Gastrocnemius medialis (tissue), 4 donors: ENCODE data around the gene NPIPB8. TPM values are rescaled to one million over a fixed set of nuclear protein-coding genes. Genes with fewer than 3 reads are reported as not detected.
"Not testable (repeated sequence)": the region's sequence is repeated elsewhere in the genome, so short reads cannot be mapped to it uniquely, and the experiment has no call there.

Experiments
- ATAC-seq, 2 donors: fragments of 150-250 bp; one replicate each; pipeline ENCODE4 v1.9.1; 2016
- DNase-seq, 2 donors: peaks; one replicate each; pipeline ENCODE4 v3.0.0-alpha.2; 2019
- H3K27ac ChIP-seq, 4 donors: fragments of 200-600 bp; sonication (generic); 1 replicate in 1 of 4; 2 replicates in 3 of 4; pipeline ENCODE4 v1.5.1; 2016 to 2018; ENCODE audit warnings: mild to moderate bottlenecking in 2 of 4, moderate library complexity in 1 of 4
- H3K27me3 ChIP-seq, 3 donors: fragments of 200-600 bp; sonication (generic) in 2 of 3; 1 replicate in 1 of 3; 2 replicates in 2 of 3; pipeline versions ENCODE4 v1.5.1 to v1.6.0; 2016 to 2019; ENCODE audit warnings: mild to moderate bottlenecking in 1 of 3, moderate library complexity in 1 of 3
- H3K36me3 ChIP-seq, 2 donors: fragments of 200-600 bp; sonication (generic) in 1 of 2; one replicate each; pipeline ENCODE4 v1.5.1; 2017 to 2018
- H3K4me1 ChIP-seq, 2 donors: fragments of 200-600 bp; sonication (generic) in 1 of 2; one replicate each; pipeline ENCODE4 v1.5.1; 2016 to 2017; ENCODE audit warnings: mild to moderate bottlenecking in 2 of 2
- H3K4me3 ChIP-seq, 4 donors: fragments of 200-600 bp; sonication (generic) in 3 of 4; 1 replicate in 1 of 4; 2 replicates in 3 of 4; pipeline ENCODE4 v1.5.1; 2016 to 2019; ENCODE audit warnings: mild to moderate bottlenecking in 2 of 4
- H3K9me3 ChIP-seq, 3 donors: fragments of 200-600 bp; sonication (generic) in 2 of 3; 1 replicate in 1 of 3; 2 replicates in 2 of 3; pipeline ENCODE4 v1.5.1; 2016 to 2019
- CTCF ChIP-seq, 5 experiments: fragments of 450-650 bp in 3 of 5; fragments of 200-600 bp in 2 of 5; sonication (generic) in 2 of 5; IDR thresholded peaks in 4 of 5; conservative IDR thresholded peaks in 1 of 5; 1 replicate in 4 of 5; 2 replicates in 1 of 5; pipeline ENCODE4 v1.5.1; 2016 to 2019; ENCODE audit warnings: antibody characterized with exemption in 5 of 5, mild to moderate bottlenecking in 3 of 5, moderate library complexity in 3 of 5
- POLR2A ChIP-seq, 2 donors: fragments of 450-650 bp; IDR thresholded peaks; one replicate each; pipeline ENCODE4 v1.6.1; 2017; ENCODE audit warnings: antibody characterized with exemption in 2 of 2, mild to moderate bottlenecking in 2 of 2, moderate library complexity in 2 of 2
- in situ Hi-C, 4 donors: fragments of 200-750 bp; cut with MboI; loops; one replicate each; pipeline versions ENCODE4 v1.15.0 to v1.8.0; 2017; ENCODE audit warnings: low sequenced_read_pairs in 4 of 4
- intact Hi-C: fragments of 100-400 bp; cut with DNase I; formaldehyde crosslinking; loops from one replicate; pipeline ENCODE4 v1.15.1; 2023; ENCODE audit warnings: low total_unique reads
- total RNA-seq, 4 donors: library from RNA; depleted of rRNA; stranded (reverse); fragments of >200 nt; gene quantifications; one replicate each; pipeline versions ENCODE4 v1.1.0 to v1.2.3, GENCODE V29; 2016

NPIPB8 gene
- total RNA-seq, result under 1 TPM in 1 of 4 donors, not detected in 3; 0.31 TPM

DNA sequence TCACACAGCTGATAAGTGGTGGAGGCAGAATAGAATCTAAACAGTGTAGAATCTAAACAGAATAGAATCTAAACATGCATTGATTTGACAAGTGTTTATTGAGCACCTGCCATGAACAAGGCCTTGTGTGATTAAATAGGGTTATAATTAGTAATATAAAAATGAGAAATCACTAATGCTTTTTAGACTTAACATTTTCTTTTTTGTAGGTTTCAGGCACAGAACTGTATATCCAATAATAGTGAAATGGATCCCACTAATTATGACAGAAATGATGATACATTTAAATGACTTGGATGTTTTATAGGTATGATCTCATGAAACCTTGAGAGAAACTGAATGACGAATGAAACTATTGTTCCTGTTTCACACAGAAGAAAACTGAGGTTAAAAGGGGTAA, at the start of gene NPIPB8:
NPIPB8 (plus strand) TSS at position 301 of the 400 bp plus-strand sequence. CDS start 296 bp downstream, outside the sequence.
- H3K9me3 ChIP-seq, intact Hi-C loops, H3K27me3 ChIP-seq, DNase-seq, ATAC-seq, H3K4me3 ChIP-seq, in situ Hi-C loops, H3K27ac ChIP-seq, H3K4me1 ChIP-seq, H3K36me3 ChIP-seq: not testable (repeated sequence)

GRCh38 chr16:28589069-28589468, 48.8 kb upstream of the NPIPB8 start:
- DNase-seq (no peak), ATAC-seq (no peak)
- H3K27me3 ChIP-seq, result no peaks in the 10 kb centered on the region
- no peak overlapping the region for H3K27ac ChIP-seq
- intact Hi-C loops (no loop called here), in situ Hi-C loops (no loop called here)
- H3K4me1 ChIP-seq, result no peaks in the 10 kb centered on the region
- TF ChIP-seq POLR2A (IDR thresholded peaks at IDR 0.05) (no peak), CTCF (IDR thresholded peaks at IDR 0.05 in 4 of 5, conservative IDR thresholded peaks at IDR 0.05 in 1 of 5) (no peak)
- no peak overlapping the region for H3K4me3 ChIP-seq
- H3K36me3 ChIP-seq, result peaks cover 2 to 70% of the 10 kb centered on the region in 2 donors
- H3K9me3 ChIP-seq, result no peaks in the 10 kb centered on the region

- Histone ChIP-seq H3K4me1 (no peaks in the 10 kb centered on the region), H3K27me3 (no peaks in the 10 kb centered on the region), H3K4me3 (no peak overlapping the region), H3K36me3 (peaks cover 2 to 67% of the 10 kb centered on the region in 2 donors), H3K27ac (no peak overlapping the region), H3K9me3 (no peaks in the 10 kb centered on the region)
- intact Hi-C loops (no loop called here), in situ Hi-C loops (no loop called here)
- TF ChIP-seq POLR2A (IDR thresholded peaks at IDR 0.05) (no peak), CTCF (IDR thresholded peaks at IDR 0.05 in 4 of 5, conservative IDR thresholded peaks at IDR 0.05 in 1 of 5) (no peak)
- no peak for DNase-seq
- ATAC-seq, result no peak
Observed at GRCh38 chr16:28589930-28590329, 47.9 kb upstream of the NPIPB8 start.

- H3K27ac ChIP-seq, result no peak overlapping the region
- DNase-seq (no peak), ATAC-seq (no peak)
- no peaks in the 10 kb centered on the region for H3K27me3 ChIP-seq
- H3K4me1 ChIP-seq, result no peaks in the 10 kb centered on the region
- TF ChIP-seq CTCF (IDR thresholded peaks at IDR 0.05 in 4 of 5, conservative IDR thresholded peaks at IDR 0.05 in 1 of 5) (no peak), POLR2A (IDR thresholded peaks at IDR 0.05) (no peak)
- H3K4me3 ChIP-seq, result no peak overlapping the region
- no peaks in the 10 kb centered on the region for H3K9me3 ChIP-seq
- in situ Hi-C loops, result no loop called here
- intact Hi-C loops, result no loop called here
- H3K36me3 ChIP-seq, result peaks cover under 1 to 60% of the 10 kb centered on the region in 2 donors
Observed at GRCh38 chr16:28590384-28591340, 47.2 kb upstream of the NPIPB8 start.

DNA sequence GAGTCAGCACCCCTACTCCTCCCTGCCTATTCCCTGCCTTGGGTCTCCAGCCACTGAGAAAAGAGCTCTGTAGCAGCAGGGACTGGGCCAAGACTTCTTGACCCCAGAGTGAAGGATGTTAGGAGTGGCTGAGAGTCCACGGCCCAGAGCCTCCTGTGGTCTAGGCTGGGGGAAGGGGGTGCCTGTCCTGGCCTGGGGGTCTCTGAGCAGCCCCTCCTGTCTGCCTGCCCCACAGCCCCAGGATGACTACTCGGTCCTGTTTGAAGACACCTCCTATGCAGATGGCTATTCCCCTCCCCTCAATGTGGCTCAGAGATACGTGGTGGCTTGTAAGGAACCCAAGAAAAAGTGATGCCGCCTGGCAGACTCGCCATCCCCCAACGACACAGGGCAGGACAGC, 46.5 kb upstream of the NPIPB8 start:
- Histone ChIP-seq H3K4me3 (no peak overlapping the region), H3K4me1 (peaks cover 0 to 1% of the 10 kb centered on the region in 2 donors), H3K36me3 (peaks cover 0 to 53% of the 10 kb centered on the region in 2 donors), H3K9me3 (no peaks in the 10 kb centered on the region), H3K27ac (no peak overlapping the region), H3K27me3 (no peaks in the 10 kb centered on the region)
- intact Hi-C loops, result no loop called here
- DNase-seq (no peak), ATAC-seq (no peak)
- TF ChIP-seq CTCF (IDR thresholded peaks at IDR 0.05 in 4 of 5, conservative IDR thresholded peaks at IDR 0.05 in 1 of 5) (no peak), POLR2A (IDR thresholded peaks at IDR 0.05) (no peak)
- in situ Hi-C loops, result no loop called here
